Thyroid gland (tissue), 4 donors: Measurements from ENCODE around the gene GALK2.

Experiments
- POLR2A ChIP-seq, 2 donors: fragments of 450-650 bp; IDR thresholded peaks; one replicate each; pipeline ENCODE4 v1.6.1; 2017; ENCODE audit warnings: antibody characterized with exemption in 2 of 2, mild to moderate bottlenecking in 2 of 2, moderate library complexity in 1 of 2
- TF ChIP-seq, protein P1 (sequence below), 6 experiments: fragments of 200-600 bp in 3 of 6; fragments of 450-650 bp in 3 of 6; sonication (generic) in 3 of 6; IDR thresholded peaks; one replicate each; pipeline ENCODE4 v1.5.1; 2016 to 2019; ENCODE audit warnings: antibody characterized with exemption in 6 of 6, mild to moderate bottlenecking in 2 of 6, inconsistent platforms in 1 of 6, moderate library complexity in 1 of 6

DNA sequence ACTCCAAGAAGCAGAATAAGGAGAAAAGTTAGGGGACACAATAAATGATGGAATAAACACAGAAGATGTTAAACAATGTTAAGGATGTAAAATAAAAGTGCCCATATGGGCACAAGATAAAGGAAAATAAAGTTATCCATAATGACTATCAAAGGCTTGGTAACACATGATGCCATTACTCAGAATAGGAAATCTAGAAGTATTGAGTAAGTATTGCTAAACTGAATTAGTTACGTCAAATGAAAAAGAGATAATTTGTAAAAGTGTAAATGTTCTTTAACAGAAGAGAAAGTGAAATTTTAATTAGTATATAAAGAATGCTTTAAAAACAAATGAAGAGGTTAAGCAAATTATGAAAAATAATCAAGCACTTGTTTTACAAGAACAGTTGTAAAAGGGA, 21.3 kb upstream of the GALK2 start:
- TF ChIP-seq, protein P1, sequence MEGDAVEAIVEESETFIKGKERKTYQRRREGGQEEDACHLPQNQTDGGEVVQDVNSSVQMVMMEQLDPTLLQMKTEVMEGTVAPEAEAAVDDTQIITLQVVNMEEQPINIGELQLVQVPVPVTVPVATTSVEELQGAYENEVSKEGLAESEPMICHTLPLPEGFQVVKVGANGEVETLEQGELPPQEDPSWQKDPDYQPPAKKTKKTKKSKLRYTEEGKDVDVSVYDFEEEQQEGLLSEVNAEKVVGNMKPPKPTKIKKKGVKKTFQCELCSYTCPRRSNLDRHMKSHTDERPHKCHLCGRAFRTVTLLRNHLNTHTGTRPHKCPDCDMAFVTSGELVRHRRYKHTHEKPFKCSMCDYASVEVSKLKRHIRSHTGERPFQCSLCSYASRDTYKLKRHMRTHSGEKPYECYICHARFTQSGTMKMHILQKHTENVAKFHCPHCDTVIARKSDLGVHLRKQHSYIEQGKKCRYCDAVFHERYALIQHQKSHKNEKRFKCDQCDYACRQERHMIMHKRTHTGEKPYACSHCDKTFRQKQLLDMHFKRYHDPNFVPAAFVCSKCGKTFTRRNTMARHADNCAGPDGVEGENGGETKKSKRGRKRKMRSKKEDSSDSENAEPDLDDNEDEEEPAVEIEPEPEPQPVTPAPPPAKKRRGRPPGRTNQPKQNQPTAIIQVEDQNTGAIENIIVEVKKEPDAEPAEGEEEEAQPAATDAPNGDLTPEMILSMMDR (IDR thresholded peaks at IDR 0.05) = no peak
- TF ChIP-seq POLR2A (IDR thresholded peaks at IDR 0.05) = no peak
